ENCODE measurements around the gene ANKRD63.

GRCh38 chr15:40305281-40305680 lies 22.4 kb upstream of the ANKRD63 start:
- TF ChIP-seq CTCF (IDR thresholded peaks at IDR 0.05) (no peak), TAF1 (IDR thresholded peaks at IDR 0.05; ENCODE audit: borderline replicate concordance, low read depth, low read length) (no peak), POLR2AphosphoS5 (IDR thresholded peaks at IDR 0.05; ENCODE audit: low read depth, low read length) (no peak), RFX5 (IDR thresholded peaks at IDR 0.05; ENCODE audit: low read length) (no peak), GABPA (IDR thresholded peaks at IDR 0.05; ENCODE audit: low read depth) (no peak), JUND (IDR thresholded peaks at IDR 0.05) (no peak), NFIC (IDR thresholded peaks at IDR 0.05; ENCODE audit: borderline replicate concordance) (no peak), SIN3A (IDR thresholded peaks at IDR 0.05; ENCODE audit: borderline replicate concordance, low read depth, low read length) (no peak), CHD2 (IDR thresholded peaks at IDR 0.05; ENCODE audit: low read length, partially characterized antibody) (no peak), MAX (IDR thresholded peaks at IDR 0.05; ENCODE audit: low read depth) (no peak), GATA2 (CRISPR knock-in tag; IDR thresholded peaks at IDR 0.05) (no peak)

Data from SK-N-SH (cell line).